ENCODE results near the gene LRRC46. TPM values are rescaled to one million over a fixed set of nuclear protein-coding genes. Genes with fewer than 3 reads are reported as not detected.

LRRC46 gene
- under 1 TPM; 0.38 to 0.67 TPM for total RNA-seq

- peaks cover 44% of the 10 kb centered on the region for H3K4me1 Mint-ChIP-seq (ENCODE audit: low read depth)
- CTCF ChIA-PET: interaction anchor here (0.6 to 3.7 kb wide), 14 partner anchors 9 to 140 kb away, joined by 3 to 25 read pairs (median 4); partner anchors contain the start of genes CDK5RAP3 and SCRN2
- no peaks in the 10 kb centered on the region for H3K27me3 Mint-ChIP-seq
- POLR2A ChIA-PET: interaction anchor here (0.6 to 1.7 kb wide), 10 partner anchors 9 to 169 kb away, joined by 3 to 9 read pairs (median 4); partner anchors contain the start of genes OSBPL7, PNPO and SCRN2
- intact Hi-C loops (cut with micrococcal nuclease): no loop called here
- peak within 1 kb of the TSS; percentile 94 for H3K27ac Mint-ChIP-seq
- TF ChIP-seq CTCF (IDR thresholded peaks at IDR 0.05): peak; percentile 51
- H3K9me3 Mint-ChIP-seq: no peaks in the 10 kb centered on the region
- peaks cover 17% of the 10 kb centered on the region for H3K36me3 Mint-ChIP-seq (ENCODE audit: low read depth)
- peak; percentile 93 for ATAC-seq
- DNase-seq: peak; percentile 95
- H3K4me3 Mint-ChIP-seq: peak within 1 kb of the TSS; percentile 91
Measured at GRCh38 chr17:47831003-47831933, at the start of gene LRRC46, which contains the start of gene MRPL10. LRRC46 (plus strand) TSS chr17:47831670; CDS start chr17:47831990, 320 bp downstream. MRPL10 (minus strand) TSS chr17:47831541; CDS start chr17:47831511, 30 bp downstream.

GRCh38 chr17:47785538-47786123 is 45.8 kb upstream of the LRRC46 start:
- CTCF ChIA-PET: interaction anchor here (0.7 to 1.6 kb wide), 6 partner anchors 16 to 122 kb away, joined by 3 to 6 read pairs (median 3); no protein-coding TSS in a partner anchor
- Mint-ChIP-seq H3K9me3 (no peaks in the 10 kb centered on the region), H3K4me3 (no peak overlapping the region), H3K36me3 (ENCODE audit: low read depth) (no peaks in the 10 kb centered on the region), H3K4me1 (ENCODE audit: low read depth) (peaks cover 9% of the 10 kb centered on the region), H3K27me3 (peaks cover 42% of the 10 kb centered on the region), H3K27ac (no peak overlapping the region)
- DNase-seq (peak; percentile 64), ATAC-seq (no peak)
- intact Hi-C loops (cut with micrococcal nuclease): no loop called here
- POLR2A ChIA-PET: interaction anchor here (0.6 to 1.3 kb wide), 4 partner anchors 19 to 358 kb away, joined by 3 to 6 read pairs (median 3); partner anchors contain the start of gene TBX21
- no peak for TF ChIP-seq CTCF (IDR thresholded peaks at IDR 0.05)

- Mint-ChIP-seq H3K9me3 (no peaks in the 10 kb centered on the region), H3K27me3 (peaks cover 58% of the 10 kb centered on the region), H3K27ac (no peak overlapping the region), H3K4me1 (ENCODE audit: low read depth) (peaks cover 9% of the 10 kb centered on the region), H3K36me3 (ENCODE audit: low read depth) (no peaks in the 10 kb centered on the region), H3K4me3 (peak overlapping the region; percentile 66)
- peak; percentile 78 for TF ChIP-seq CTCF (IDR thresholded peaks at IDR 0.05)
- intact Hi-C loops (cut with micrococcal nuclease): no loop called here
- ATAC-seq: peak; percentile 97
- peak; percentile 70 for DNase-seq
- CTCF ChIA-PET: interaction anchor here (0.6 to 1.9 kb wide), 26 partner anchors 8 to 144 kb away, joined by 3 to 22 read pairs (median 4); no protein-coding TSS in a partner anchor
- POLR2A ChIA-PET: interaction anchor here (1.6 kb wide), 1 partner anchor 125 kb away, joined by 5 read pairs; no protein-coding TSS in a partner anchor
Measured at GRCh38 chr17:47789611-47790561, 41.6 kb upstream of the LRRC46 start.

GRCh38 chr17:47791025-47791424 is 40.4 kb upstream of the LRRC46 start:
- ATAC-seq (no peak), DNase-seq (no peak)
- peaks cover 53% of the 10 kb centered on the region for H3K27me3 Mint-ChIP-seq
- ChIA-PET POLR2A (interaction anchor here (0.5 to 1.6 kb wide), 2 partner anchors 12 to 126 kb away, joined by 3 to 5 read pairs; no protein-coding TSS in a partner anchor), CTCF (interaction anchor here (1.2 to 1.9 kb wide), 3 partner anchors 10 to 113 kb away, joined by 3 to 17 read pairs (median 11); no protein-coding TSS in a partner anchor)
- peaks cover 9% of the 10 kb centered on the region for H3K4me1 Mint-ChIP-seq (ENCODE audit: low read depth)
- intact Hi-C loops (cut with micrococcal nuclease): no loop called here
- no peaks in the 10 kb centered on the region for H3K9me3 Mint-ChIP-seq
- H3K36me3 Mint-ChIP-seq (ENCODE audit: low read depth): no peaks in the 10 kb centered on the region
- TF ChIP-seq CTCF (IDR thresholded peaks at IDR 0.05): no peak
- H3K4me3 Mint-ChIP-seq: peak overlapping the region; percentile 43
- no peak overlapping the region for H3K27ac Mint-ChIP-seq

Data from activated CD8-positive, alpha-beta T cell treated with anti-CD3 and anti-CD28 coated beads for 36 hours (primary cell).